NCI-H446 (cell line): ENCODE measurements around the gene ERC2.

Source experiments
- DNase-seq, 2 experiments: peaks; one replicate each; lab custom pipeline; 2025; lab: John Stamatoyannopoulos, UW

ERC2 gene

DNA sequence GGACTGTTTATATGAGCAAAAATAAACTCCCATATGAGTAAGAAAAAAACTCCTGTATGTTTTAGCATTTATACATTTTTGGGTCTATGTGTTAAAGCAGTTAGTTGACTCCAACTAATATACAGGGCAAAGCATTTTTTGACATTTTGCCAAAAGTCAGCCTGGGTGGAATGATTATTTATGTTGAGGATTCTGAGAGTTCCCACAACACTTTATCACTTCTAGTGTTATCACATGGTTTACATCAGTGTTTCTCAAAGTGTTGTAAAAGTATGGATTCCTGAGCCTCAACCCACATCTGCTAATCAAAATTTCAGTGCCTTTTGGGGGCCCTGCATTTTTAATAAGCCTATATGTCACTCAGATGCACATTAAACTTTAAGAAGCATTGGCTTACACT is 643.9 kb downstream of the ERC2 start:
- no peak for DNase-seq

DNA sequence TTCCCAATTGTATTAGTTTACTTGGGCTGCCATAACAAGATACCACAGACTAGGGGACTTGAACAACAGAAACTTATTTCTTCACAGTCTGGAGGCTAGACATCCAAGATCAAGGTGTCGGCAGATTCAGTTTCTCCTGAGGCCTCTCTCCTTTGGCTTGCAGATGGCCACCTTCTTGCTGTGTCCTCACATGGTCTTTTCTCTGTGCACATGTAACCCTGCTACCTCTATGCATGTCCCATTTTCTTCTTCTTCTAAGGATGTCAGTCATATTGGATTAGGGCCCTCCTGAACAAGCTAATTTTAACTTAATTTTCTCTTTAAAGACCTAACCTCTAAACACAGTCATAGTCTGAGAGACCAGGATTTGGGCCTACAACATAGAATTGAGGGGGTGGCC is 644.4 kb downstream of the ERC2 start:
- DNase-seq = no peak

DNA sequence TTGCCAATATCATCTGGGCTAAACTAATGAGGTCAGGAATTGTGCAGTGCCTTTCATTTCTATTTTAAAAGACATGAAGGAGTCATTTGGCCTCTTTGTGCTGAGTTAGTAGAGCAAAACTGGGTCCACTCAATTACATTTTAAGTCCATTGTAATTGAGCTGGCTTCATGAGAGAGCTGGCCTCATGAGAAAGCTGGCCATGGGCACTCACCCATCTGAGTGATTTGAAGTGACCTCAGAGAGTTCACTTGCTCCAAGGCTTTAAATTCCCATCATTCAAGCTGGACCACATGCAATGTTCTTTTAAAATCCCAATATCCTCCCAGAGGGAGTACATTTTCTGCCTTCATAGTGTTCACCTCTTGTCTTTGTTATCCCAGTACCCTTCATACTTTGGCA is 645.3 kb downstream of the ERC2 start:
- DNase-seq = no peak

DNA sequence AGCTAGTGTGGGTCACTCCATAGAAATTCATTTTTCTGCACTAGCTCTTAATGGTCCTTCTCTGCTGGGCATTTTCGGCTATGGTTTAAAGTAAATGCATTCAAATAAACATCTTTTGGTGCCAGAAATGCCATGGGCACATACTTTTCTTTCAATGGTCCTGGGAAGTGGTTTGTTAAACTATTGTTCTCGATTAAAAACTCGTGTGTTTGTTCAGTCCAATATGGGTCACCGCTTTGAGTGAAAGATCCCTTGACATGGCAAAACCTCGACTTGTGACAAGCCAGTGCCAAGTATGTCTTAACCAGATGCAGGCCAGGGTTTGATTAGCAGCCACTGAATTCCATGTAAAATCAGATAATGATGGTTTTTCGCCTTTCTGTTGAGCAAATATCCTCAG is 649.3 kb downstream of the ERC2 start:
- no peak for DNase-seq

DNA sequence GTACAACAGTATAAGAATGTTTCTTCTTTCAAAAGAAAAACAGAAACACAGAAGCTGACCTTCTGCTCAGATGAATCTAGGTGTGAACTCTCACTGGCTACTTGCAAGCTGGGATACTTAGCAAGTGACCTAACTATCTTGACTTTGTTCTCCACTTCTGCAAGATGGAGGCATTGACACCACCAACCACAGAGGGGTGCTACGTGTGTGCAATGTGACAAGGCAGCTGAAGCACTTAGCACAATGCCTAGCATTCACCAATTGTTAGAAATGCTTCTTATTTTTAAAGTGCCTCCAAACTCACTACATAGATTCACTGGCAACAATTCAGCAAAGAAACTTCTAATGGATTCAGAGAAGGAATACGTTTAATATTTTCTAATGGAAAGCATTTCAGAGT is 649.8 kb downstream of the ERC2 start:
- DNase-seq = no peak

DNA sequence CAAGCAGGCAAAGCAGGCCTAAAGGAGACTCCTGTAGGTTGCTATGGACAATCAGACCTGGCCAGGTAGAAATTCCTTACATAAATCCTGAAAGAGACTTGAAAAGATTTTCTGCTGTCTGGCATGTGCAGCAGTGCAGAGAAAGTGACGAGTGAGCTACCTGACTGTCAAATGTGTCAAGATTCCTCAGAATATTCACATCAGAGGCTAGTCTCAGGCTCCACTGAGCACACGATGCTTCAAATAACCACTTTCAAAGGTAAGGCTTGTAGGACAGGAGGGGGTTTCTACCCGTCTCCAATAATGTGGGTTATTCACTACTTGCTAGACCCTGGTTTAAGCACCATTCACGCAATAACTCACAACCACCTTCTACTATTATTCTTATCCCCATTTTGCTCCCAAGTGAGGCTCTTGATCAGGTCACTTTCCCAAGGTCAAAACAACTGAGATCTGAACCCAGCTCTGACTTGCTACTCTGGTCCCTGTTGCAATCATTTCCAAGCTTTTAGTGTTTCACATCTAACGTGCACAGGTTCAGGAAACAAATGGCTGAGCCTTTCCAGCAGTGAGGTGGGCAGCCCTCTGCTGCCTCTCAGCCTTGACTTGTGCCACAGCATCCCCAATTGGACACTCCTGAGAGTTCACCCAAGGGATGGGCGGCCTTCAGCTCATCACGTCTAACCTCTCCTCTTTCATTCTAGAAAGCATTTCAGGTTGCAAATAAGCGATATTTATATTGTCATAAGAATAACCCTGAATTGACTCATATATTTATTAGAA is 651.3 kb downstream of the ERC2 start:
- DNase-seq = no peak

DNA sequence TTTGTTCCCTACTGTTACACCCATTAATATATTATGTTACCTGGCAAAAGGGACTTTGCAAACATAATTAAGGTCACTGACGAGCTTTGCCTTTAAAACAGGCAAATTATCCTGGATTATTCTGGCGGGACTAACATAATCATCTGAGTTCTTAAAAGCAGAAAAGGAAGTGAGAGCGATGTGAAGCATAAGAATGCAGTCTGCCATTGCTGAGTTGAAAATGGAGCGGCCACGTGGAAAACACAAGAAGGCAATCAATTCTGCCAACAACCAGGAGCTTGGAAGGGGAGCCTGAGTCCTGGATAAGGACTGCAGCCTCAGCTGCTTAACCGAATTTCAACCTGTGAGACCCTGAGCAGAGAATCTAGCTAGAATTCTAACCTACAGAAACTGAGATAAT is 653.0 kb downstream of the ERC2 start:
- no peak for DNase-seq

DNA sequence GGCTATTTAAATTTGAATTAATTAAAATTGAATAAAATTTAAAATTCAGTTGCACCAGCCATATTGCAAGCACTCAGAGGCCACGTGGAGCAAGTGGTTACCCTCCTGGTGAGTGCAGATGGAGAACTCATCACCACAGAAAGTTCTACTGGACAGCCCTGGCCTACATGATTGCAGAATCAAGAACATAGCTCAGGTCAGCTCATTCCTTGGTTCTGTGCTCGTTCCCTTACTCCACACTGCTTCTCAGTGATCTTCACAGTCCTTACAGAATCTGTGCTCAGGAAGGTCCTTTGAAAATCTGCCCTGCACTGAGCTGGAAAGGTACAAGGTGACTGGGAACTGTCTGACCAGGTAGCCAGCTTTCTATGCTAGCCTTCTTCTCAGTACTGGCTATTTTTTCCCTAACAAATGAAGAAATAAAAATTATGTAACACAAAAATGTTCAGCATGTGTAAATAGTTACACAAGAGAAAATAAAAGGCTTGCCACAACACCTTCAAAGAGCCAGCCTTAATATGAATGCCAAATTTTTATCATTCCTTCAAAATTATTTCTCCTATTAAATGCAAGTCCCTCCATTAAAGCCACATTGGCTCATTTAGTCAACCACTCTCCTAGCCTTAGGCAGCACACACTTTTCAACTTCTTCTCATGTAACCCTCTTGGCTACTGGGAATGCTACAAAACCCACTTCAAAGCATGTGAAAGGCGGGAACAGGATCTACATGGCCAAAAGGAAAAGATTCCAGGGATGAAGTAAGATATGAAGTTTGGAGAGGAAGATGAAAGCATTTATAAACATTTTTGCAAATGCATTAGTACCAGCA is 654.8 kb downstream of the ERC2 start:
- DNase-seq = no peak

DNA sequence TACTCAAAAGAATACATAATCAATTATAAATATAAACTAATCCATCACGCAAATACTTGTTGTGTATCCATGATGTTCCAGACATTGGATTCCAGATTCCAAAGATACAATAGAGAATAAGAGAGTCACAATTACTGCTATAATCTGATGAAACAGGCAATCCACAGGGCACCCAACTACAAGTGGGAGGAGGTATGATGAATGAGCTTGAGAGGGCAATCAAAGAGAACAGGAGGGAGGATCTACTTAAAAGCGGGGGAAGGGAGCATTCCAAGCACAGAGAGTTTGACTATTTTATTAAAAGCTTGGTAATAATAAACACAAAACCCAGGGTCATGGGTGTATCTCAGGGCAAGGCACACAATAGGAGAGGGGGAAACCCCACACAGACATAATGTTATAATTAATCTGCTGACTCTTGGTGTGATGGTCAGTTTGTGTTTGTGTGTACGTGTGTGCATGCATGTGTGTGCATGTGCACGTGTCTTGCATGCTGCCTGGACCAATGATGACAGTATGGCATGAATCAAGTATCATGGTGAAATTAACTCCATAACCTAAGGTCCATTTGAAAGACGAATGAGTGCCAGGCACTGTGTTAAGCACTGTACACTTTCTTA is 655.8 kb downstream of the ERC2 start:
- DNase-seq = no peak

DNA sequence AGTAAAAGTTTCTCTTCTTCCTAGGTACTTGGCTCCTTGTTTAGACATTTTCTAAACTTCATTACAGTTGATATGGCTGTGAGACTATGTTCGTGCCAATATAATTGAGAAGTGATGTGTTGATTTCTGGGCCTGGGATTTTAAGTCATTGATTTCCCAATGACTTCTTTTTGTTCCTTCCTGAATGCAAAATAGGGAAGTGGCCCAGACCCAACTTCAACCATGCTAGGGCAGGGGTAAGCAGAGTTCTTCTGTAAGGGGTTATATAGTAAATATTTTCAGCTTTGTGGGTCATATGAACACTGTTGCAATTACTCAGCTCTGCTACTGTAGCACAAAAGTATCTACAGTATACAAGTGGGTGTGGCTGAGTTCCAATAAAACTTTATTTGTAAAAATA is 661.1 kb downstream of the ERC2 start:
- DNase-seq = no peak

DNA sequence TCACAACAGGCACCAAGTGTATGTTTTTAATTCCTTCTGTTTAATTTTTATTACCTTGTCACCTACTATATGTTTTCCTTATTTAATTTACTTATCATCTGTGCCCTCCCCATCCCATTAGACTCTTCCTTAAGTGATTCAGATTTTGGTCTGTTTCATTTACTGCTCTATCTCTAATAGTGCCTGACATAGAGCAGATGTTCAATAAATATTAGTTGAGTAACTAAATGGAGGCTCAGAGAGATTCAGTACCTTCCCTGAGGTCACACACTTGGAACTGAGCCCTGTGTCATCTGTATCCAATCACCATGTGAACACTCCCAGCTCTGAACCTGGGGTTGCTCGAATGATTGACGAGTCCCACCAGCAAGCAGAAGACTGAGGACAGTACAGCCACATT is 663.1 kb downstream of the ERC2 start:
- DNase-seq = no peak

DNA sequence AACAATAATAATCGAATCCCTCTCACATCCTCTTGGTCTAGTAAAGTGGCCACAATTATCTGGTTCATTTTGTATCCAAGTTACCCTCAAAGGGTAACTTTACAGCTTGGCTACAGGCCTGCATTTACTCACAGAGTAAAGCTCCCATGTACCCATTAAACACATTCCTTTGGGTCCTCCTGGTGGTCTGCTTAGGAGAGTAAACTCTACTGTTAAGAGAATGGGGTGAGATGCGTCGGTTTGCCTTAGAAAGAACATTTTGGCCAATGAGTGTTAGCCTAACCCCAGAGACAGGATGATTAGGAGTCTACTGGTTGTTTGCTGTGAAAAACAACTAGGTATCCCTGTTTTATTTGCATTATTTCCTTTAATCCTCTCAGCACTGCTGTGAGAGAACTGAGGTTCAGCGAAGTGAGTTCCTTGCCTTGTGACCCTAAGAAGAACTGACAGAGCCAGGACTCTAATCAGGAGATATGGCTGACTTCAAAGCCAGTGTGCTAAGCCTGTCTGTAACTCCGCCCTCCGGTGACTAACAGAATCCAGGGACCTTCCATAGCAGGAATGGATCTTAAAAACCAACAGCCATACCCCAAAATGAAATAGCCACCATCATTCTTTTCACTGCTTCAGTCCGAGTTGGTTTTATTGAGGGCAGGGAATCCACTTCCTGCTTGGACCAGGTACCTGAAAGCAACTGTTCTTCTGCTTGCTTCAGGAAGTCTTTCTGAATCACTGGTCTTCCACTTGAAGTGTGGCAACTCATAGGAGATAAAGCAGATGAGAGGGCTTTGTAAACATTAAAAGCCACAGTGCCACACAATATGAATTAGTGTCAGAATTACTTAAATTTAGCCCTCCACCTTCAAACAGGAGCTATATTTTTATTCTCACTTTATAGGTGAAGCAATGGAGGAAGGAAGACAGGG is 663.8 kb downstream of the ERC2 start:
- DNase-seq = no peak

DNA sequence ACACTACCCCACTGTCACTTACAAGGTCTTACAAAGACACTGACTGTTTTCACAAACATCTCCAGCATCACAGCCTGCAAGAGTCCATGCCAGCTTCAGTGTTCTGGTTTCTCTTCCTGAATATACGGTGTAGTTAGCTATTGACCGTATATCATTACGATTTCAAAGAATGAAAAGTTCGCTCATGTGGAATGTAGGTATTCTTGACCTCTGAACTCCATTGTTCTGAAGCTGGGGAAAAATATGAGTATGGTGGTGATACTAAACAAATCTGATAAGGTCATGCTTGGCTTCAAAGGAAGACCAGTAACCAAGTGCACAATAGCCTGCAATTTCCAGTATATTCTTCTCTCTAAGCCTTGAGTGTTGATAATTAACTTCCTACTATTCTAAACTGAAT is 665.5 kb downstream of the ERC2 start:
- no peak for DNase-seq

DNA sequence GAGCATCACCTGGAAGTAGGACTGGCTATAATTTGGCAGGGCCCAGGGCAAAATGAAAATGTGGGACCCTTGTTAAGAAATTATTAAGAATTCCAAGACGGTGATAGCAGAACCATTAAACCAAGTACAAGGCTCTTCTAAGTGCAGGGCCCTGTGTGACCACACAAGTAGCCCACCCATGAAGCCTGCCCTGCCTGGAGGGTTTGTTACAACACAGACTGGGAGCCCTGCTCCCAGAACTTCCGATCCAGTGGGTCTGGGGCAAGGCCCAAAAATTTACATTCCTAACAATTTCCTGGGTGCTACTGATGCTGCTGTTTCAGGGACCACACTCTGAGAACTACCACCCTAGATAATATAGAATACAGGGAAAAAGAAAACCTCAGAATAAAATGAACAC is 666.6 kb downstream of the ERC2 start:
- no peak for DNase-seq

DNA sequence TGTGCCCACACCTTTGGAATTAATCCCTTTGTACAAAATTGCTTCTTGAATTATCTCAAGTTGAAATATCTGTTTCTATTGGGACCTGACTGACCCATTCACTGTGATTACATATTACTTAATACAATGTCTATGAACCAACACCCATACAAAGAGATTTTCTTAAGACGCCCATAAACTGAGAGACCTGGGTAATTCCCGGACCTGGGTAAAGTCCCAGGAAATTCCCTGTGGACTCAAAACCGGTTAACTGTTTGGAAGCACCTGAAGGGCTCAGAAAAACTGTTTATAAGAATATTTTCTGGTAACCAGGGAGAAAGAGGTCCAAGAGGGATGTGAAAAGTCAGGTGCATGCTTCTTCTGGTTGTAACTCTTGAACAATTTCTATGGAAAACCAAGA is 667.2 kb downstream of the ERC2 start:
- no peak for DNase-seq

DNA sequence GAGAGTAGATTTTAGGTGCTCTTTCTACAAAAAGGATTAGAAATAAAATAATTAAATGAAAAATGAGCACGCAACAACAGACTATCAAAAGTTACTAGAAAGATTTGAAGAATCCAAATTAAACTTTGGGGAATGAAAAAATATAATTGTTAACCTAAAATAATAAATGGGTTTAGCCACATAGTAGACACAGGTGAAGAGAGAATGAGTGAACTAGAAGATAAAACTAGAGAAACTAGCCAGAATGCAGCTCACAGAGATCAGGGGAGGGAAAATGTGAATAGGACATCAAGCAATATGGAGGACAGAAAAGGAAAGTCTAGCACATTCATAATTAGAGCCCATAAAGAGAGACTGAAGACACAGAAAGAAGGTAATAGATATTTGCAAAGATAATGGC is 670.5 kb downstream of the ERC2 start:
- no peak for DNase-seq

DNA sequence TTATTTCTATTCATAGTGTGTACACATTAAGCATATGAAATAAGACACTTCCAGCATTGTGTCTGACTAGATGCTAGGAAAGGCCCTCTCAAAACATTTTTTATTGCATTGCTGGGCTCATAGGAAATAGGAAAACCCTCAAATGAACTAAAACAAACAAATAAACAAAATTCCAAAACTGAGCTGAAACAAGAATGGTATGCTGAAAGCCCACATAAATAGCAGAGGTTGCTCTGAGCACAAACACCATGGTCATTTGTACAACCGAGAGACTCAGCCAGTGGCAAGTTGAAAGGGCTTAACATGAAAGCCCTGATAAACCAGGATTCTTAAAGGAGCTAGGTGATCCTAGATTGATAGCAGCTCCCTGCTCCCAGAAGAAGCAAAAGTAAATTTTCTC is 671.2 kb downstream of the ERC2 start:
- no peak for DNase-seq

DNA sequence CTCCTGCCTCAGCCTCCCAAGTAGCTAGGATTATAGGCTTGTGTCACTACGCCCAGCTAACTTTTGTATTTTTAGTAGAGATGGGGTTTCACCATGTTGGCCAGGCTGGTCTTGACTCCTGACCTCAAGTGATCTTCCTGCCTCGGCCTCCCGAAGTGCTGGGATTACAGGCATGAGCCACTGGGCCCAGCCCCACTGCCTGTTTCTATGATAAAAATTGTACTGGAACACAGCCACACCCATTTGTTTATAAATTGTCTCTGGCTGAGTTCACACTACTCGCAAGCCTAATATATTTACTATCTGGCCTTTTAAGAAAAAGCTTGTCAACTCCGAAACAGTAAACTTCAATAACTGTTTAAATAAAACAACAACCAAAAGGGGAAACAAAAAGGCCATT is 671.7 kb downstream of the ERC2 start:
- DNase-seq = no peak

DNA sequence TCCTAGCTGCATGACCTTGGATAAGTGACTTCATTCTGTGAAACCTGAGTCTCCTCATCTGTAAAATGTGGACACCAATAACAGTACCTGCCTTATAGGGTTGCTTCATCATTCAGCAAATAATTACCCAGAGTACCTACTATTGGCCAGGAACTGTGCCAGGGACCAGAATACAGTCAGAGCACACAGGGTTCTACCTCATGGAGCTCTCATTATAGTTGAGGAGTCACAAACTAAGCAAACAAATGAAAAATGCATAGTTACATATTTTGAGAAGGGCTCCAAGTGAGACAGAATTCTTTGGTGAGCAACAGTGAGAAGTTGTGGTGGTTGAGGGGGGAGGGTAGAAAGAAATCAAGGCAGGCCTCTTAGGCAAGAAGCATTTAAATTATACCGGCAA is 672.5 kb downstream of the ERC2 start:
- DNase-seq = no peak

DNA sequence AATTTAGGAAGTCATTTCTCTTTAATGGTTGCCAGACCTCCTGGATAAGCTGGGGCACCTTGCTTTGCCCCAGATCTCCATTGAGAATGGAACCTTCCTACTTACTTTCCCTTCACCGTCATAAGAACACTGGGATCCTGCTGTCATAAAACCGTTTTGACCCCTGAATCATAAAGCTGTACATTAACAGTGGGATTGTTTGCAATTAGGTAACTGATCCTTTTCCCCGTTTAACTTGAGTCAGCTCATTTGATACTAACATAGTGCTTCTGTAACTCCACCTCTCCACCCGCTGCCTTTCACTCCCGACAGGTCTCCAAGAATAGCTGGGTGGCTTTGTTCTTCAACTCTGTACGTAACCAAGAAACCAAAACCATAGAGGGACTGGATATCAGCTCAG is 673.0 kb downstream of the ERC2 start:
- DNase-seq = no peak

DNA sequence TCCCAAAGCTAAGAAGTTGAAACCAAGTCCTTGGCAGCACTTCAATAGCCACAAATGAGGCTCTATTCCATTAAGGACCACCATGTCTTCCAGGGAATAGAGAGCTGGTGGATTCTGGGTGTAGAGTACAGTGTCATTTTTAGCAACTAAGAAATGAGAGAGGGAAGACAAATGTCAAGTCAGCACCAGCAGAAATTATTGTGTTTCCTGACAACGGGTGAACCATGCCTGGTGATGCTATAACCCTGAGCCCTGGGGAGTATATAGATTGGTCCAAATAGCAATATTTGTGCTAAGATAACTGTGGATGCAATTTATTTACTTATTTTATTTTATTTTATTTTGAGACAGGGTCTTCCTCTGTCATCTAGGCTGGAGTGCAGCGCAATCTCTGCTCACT is 675.5 kb downstream of the ERC2 start:
- no peak for DNase-seq

DNA sequence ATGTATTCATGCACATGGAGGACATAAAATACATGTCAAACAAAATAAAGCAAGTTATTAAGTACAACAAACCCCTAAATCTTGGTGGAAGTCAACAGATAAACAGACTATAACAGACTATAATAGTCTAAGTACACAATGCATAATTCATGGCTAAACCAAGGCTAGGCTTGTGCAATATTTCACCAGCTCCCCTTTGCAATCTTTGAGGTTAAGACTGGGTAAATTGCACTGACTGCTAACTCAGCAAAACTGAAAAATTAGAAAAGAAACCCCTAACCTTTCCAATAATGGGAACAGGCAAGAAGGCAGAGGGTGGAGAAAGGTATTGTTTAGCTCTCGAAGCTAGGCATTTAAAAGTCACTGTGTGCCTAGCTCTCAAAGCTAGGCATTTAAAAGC is 676.3 kb downstream of the ERC2 start:
- DNase-seq = no peak
